ENCODE data around the gene ZNF581.

ZNF581 gene

DNA sequence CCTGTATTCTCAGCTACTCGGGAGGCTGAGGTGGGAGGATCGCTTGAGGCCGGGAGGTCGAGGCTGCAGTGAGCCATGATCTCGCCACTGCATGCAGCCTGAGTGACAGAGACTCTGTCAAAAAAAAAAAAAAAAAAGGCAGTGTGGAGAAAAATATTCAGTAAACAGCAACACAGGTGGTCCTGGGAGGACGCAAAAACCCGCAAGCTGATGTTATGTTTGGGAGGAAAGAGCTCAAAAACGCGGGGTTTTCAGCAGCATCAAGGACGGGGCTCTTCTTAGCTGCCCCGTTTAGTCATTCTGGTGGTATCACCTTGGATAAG is 18.5 kb upstream of the ZNF581 start:
- no peak for DNase-seq (ENCODE audit: extremely low read depth, low read depth)
- H3K4me3 ChIP-seq (replicated peaks; ENCODE audit: low read depth, low read length) = peak overlapping the region; percentile 49
- TF ChIP-seq, protein P1, sequence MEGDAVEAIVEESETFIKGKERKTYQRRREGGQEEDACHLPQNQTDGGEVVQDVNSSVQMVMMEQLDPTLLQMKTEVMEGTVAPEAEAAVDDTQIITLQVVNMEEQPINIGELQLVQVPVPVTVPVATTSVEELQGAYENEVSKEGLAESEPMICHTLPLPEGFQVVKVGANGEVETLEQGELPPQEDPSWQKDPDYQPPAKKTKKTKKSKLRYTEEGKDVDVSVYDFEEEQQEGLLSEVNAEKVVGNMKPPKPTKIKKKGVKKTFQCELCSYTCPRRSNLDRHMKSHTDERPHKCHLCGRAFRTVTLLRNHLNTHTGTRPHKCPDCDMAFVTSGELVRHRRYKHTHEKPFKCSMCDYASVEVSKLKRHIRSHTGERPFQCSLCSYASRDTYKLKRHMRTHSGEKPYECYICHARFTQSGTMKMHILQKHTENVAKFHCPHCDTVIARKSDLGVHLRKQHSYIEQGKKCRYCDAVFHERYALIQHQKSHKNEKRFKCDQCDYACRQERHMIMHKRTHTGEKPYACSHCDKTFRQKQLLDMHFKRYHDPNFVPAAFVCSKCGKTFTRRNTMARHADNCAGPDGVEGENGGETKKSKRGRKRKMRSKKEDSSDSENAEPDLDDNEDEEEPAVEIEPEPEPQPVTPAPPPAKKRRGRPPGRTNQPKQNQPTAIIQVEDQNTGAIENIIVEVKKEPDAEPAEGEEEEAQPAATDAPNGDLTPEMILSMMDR (IDR thresholded peaks at IDR 0.05; ENCODE audit: low read depth, low read length, missing control alignments) = no peak

DNA sequence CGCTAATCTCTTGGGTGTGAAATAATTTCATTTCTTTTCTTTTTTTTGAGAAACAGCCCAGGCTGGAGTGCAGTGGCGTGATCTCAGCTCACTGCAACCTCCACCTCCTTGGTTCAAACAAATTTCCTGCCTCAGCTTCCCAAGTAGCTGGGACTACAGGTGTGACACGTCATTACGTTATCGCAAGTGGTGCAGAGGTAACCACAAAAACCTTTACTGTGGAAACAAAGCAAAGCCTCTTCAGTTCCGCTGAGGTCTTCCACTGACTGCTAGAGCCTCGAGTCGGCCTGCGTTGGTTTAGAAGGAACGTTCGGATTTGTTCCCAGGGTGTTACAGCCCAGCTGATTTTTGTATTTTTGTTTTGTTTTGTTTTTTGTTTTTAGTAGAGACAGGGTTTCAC is 17.1 kb upstream of the ZNF581 start:
- TF ChIP-seq, protein P1 (IDR thresholded peaks at IDR 0.05; ENCODE audit: low read depth, low read length, missing control alignments) = no peak
- H3K4me3 ChIP-seq (replicated peaks; ENCODE audit: low read depth, low read length) = no peak overlapping the region
- no peak for DNase-seq (ENCODE audit: extremely low read depth, low read depth)

DNA sequence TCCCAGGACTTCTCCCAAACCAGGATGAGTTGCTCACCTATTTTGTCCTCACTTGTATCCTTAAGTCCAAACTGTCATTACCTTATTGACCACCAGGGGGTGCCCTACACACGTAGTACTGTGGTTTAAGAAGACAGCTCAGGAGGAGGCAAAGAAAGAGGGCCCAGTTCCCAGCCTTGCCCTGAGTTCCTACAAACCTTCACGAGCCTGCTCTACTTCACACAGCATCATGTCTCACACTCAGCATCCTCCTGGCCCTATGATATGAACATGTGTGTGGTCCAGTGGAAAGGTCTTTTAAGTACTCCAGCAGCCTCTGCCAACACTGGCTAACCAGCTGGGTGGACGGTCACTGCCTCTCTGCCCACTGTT is 11.0 kb upstream of the ZNF581 start:
- peak; percentile 94 for DNase-seq (ENCODE audit: extremely low read depth, low read depth)
- TF ChIP-seq, protein P1 (IDR thresholded peaks at IDR 0.05; ENCODE audit: low read depth, low read length, missing control alignments) = peak; percentile 88
- no peak overlapping the region for H3K4me3 ChIP-seq (replicated peaks; ENCODE audit: low read depth, low read length)

DNA sequence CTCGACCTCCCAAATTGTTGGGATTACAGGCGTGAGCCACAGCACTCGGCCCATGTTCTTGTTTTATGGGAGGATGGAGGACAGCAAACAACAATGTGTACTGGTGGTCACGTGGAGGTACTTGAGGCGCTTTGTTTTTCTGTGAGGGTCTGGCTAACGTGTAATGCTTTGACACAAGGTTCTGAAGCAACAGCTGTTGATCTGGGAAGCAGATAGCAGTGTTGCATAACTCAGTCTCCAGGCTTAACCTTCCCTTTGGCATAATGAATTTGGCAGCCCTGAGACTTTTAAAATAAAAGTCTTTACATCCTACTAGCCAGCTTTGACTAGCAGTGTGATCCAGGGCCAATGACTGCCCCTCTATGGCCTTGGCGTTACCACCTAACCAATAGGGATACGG is 9.6 kb upstream of the ZNF581 start:
- no peak overlapping the region for H3K4me3 ChIP-seq (replicated peaks; ENCODE audit: low read depth, low read length)
- DNase-seq (ENCODE audit: extremely low read depth, low read depth) = no peak
- TF ChIP-seq, protein P1 (IDR thresholded peaks at IDR 0.05; ENCODE audit: low read depth, low read length, missing control alignments) = no peak

DNA sequence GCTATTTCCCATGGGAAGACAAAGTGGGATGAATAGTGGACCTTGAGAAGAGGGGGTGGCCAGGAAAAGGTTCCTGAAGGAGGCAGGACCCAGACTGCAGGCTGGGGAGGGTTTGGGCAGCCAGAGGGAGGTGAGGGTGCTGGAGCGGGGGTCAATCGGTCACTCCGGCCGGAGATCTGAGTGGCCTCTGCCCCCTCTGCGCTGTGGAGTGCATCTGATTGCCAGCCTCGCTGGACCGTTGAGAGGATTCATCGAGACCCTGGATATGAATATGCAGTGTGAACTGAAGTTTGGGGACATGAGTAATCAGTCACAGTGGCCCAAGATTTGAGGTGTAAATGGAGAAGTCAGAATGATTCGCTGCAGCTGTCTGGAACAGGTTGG is 8.1 kb upstream of the ZNF581 start:
- no peak for DNase-seq (ENCODE audit: extremely low read depth, low read depth)
- TF ChIP-seq, protein P1 (IDR thresholded peaks at IDR 0.05; ENCODE audit: low read depth, low read length, missing control alignments) = no peak

DNA sequence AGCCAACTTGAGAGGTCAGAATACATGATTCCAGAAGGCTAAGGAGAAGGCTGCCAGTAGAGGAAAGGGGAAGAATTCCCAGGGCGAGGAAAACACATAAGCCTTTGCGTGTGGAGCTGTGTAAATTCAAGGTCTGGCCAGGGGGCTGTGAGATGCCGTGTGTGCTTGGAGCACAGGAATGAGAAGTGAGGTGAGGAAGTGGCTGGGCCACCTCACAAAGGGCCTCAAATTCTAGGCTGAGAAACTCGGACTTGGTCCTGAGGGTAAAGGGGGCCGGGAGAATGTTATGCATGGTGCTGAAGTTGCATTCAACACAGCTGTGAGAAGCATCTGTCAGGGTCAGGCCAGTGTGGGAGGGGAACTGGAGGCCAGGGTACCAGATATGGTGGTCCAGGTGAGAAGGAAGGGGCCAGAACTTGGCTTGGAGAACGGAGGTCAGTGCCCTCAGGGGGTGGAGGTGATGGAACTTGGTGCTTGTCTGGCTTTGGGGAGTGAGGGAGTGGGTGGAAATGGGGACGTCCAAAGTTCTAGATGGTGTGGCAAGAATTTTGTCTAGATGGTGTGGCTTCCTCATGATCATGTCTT is 7.5 kb upstream of the ZNF581 start:
- TF ChIP-seq, protein P1 (IDR thresholded peaks at IDR 0.05; ENCODE audit: low read depth, low read length, missing control alignments) = no peak
- peak overlapping the region; percentile 98 for H3K4me3 ChIP-seq (replicated peaks; ENCODE audit: low read depth, low read length)
- DNase-seq (ENCODE audit: extremely low read depth, low read depth) = no peak

More for the DNA sequence above, 8.1 kb upstream of the ZNF581 start:
- peak overlapping the region; percentile 98 for H3K4me3 ChIP-seq (replicated peaks; ENCODE audit: low read depth, low read length)

DNA sequence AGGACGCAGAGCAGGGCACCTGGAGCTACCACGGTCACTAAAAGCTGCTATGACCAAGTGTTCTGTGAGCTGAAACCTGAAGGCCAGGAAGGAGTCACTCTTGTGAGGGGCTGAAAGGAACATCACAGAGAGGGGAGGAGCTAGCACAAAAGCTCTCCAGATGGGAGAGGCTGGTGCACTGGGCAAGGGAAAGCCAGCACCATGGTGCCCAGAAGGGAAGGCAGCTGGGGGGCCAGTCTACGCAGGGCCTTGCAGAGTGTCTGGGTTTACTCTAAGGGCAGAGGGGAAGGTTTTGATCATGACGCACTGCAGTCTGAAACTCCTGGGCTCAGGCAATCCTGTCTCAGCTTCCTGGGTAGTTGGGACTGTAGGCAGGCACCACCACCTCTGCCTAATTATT is 6.7 kb upstream of the ZNF581 start:
- TF ChIP-seq, protein P1 (IDR thresholded peaks at IDR 0.05; ENCODE audit: low read depth, low read length, missing control alignments) = no peak
- H3K4me3 ChIP-seq (replicated peaks; ENCODE audit: low read depth, low read length) = no peak overlapping the region
- DNase-seq (ENCODE audit: extremely low read depth, low read depth) = no peak
